Pons (tissue), 1 donor: ENCODE measurements around the gene BTF3L4.

Experiments
- DNase-seq: peaks from one replicate; pipeline ENCODE4 v3.0.0-alpha.2; 2016; ENCODE audit warnings: low spot score

Gene BTF3L4

DNA sequence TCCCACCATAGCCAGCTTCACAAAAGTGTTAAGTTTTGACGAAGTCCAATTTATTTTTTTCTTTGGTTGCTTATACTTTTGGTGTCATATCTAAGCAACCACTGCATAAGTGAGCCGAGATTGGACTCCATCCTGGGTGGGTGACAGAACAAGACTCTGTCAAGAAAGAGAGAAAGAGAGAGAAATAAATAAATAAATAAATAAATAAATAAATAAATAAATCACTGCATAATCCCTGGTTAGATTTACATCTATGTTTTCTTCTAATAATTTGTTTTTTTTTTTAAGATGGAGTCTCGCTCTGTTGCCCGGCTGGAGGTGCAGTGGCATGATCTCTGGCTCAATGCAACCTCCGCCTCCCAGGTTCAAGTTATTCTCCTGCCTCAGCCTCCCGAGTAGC is 67.5 kb downstream of the BTF3L4 start:
- DNase-seq, result no peak

DNA sequence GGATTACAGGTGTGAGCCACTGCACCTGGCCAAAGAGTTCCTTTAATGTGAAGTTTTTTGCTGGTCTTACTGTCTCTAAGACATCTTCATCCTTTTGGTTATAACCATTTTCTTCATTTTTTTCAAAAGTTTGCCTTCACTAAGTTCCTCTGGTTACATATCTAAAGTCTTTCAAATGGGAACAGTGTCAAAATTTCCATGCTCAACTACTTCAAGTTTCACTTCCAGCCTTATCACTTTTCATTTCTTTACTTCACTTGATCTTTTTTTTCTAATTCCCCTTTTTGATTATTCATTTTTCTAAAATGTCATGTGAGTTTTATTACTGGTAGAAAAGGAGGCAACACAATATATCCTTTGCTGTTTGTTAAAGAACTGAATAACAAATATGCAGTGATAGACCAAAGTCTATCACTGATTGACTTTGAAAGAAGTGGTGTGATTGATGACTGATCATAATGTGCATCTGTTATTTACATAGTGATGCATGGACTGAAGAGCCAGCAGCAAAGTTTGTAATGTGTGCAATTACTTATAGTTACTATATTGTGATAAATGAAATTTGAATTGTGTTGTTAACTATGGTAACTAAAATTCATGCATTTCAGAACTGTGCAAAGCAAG is 69.8 kb downstream of the BTF3L4 start:
- no peak for DNase-seq

DNA sequence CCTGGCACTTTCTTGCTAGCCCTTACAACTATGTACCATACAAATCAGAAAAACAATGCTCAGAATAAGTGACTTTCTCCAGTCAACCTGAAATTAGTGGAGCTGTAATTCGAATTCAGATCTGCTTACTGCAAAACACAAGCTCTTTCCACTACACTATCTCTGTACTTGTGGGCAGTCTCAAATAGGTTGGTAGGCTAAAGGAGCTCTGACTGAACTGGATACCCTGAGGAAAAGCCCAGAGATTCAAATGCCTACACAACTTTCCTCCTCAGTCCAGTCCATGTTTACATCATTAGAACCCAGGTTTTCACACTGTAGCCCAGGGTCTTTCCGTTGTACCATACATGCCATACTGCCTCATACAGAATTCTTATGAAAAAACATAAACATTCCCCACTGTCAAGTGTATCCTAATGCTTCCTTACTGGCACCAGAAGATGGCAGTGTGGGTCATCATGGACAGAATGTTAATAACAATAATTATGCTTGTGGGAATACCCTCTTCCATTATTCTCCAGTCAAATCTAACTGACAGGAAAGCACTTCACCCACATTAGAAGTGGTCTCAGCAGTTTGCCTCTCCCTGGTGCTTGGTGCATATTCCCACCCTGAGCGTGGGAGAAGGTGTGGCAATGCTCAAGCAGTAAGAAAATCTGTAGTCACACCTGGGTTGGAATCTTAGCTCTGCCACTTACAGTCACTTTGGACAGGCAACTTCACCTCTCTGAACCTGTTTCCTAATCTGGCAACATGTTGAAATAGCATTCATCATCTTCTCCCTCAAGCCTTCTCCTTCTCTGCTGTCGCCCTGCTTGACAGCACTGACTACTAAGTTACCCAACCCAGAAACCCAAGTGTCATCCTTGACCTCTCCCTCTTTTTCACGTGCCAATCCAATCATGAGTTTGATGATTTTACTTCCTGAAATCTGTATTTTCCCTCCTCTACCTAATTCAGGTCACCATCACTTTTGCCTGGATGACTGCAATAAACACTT is 71.4 kb downstream of the BTF3L4 start:
- DNase-seq, result peak; percentile 41

DNA sequence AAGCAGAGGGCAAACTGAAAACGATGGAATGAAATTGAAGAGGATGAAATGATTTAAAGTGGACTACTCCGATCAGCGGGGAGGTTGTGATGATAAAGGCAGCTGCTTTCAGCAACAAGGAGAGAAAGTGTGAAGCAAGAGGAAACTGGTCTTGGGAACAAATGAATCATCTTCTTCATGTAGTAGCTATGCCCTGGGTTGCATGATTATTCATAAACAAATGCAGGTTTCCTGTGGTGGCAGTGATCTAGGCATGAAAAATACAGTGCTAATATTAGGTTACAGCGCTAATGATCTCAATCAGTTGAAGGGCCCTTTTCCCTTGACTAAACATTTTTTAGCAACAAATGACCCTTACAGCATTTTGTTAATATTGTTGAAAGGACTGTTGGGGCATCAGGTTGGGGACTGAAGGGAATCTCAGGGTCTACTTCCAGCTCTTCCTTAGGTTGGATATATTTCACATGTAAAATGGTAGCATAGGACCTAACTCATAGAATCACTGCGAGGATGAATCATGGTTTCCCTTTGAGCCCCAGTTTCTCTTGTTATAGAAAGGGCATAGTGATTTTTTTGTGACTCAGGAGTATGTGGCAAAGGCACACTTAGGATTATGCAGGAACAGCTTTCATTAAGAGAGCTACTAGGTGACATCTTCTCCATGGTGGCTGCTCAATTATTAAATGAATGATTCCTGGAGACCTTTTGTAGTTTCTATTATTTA is 83.9 kb downstream of the BTF3L4 start:
- no peak for DNase-seq
